HG02571 (cell line): Measurements from ENCODE around the gene MFAP2.
"Not testable (repeated sequence)": the region's sequence is repeated elsewhere in the genome, so short reads cannot be mapped to it uniquely, and the experiment has no call there.

Experiments used
- ATAC-seq: cut with Tn5 transposase; IDR thresholded peaks from one replicate; pipeline ENCODE4 v1.9.1; 2021; ENCODE audit warnings: mild to moderate bottlenecking, moderate library complexity; ENCODE audit not compliant: unreplicated experiment

The MFAP2 gene

GRCh38 chr1:16931206-16931934 lies 49.0 kb downstream of the MFAP2 start:
- not testable (repeated sequence) for ATAC-seq

- not testable (repeated sequence) for ATAC-seq
Observed at GRCh38 chr1:16929146-16930041, 51.0 kb downstream of the MFAP2 start.

GRCh38 chr1:16927711-16928485 lies 52.5 kb downstream of the MFAP2 start:
- no peak for ATAC-seq

GRCh38 chr1:16927256-16927655 lies 53.2 kb downstream of the MFAP2 start:
- ATAC-seq, result no peak

GRCh38 chr1:16926491-16927073 lies 53.8 kb downstream of the MFAP2 start:
- ATAC-seq, result no peak

- ATAC-seq, result no peak
Observed at GRCh38 chr1:16925635-16926490, 54.6 kb downstream of the MFAP2 start.

DNA sequence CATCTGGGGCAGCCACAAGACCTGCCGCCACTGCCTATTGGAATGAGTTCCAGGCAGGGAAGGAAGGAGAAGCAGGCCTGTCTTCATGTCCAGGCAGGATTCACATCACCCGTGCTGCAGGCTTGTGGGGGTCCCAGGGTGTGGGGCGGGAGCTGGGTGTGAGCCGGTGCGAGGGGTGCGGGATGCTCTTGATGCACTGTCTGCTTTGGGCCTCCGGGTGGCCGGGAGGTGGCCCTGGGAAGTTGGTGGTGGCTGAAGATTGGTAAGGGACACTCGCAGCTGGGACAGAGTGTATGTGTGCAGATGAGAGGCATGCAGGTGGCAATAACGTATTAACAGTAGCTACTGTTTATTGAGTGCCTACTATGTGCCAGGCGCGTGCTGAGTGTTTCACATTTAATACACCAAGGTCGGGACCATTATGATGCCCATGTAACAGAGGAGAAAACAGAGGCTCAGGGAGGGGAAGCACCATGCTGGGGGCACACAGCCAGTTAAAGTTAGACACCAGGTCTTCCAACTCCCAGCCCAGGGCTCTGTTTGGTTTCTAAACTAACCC lies 55.4 kb downstream of the MFAP2 start:
- no peak for ATAC-seq
